WI38 (cell line): ENCODE results near the gene IL18RAP.

ENCODE experiments used
- H3K4me3 ChIP-seq: 2 replicates; pipeline ENCODE4 v1.5.1; 2011; ENCODE audit warnings: low read depth, mild to moderate bottlenecking, control low read depth, low read length
- TF ChIP-seq, protein P1 (sequence below): IDR thresholded peaks from 2 replicates; pipeline ENCODE4 v1.5.1; 2012; ENCODE audit warnings: low read depth, mild to moderate bottlenecking, control low read depth, low read length

The IL18RAP gene

GRCh38 chr2:102494570-102494969, 71.6 kb downstream of the IL18RAP start:
- TF ChIP-seq, protein P1, sequence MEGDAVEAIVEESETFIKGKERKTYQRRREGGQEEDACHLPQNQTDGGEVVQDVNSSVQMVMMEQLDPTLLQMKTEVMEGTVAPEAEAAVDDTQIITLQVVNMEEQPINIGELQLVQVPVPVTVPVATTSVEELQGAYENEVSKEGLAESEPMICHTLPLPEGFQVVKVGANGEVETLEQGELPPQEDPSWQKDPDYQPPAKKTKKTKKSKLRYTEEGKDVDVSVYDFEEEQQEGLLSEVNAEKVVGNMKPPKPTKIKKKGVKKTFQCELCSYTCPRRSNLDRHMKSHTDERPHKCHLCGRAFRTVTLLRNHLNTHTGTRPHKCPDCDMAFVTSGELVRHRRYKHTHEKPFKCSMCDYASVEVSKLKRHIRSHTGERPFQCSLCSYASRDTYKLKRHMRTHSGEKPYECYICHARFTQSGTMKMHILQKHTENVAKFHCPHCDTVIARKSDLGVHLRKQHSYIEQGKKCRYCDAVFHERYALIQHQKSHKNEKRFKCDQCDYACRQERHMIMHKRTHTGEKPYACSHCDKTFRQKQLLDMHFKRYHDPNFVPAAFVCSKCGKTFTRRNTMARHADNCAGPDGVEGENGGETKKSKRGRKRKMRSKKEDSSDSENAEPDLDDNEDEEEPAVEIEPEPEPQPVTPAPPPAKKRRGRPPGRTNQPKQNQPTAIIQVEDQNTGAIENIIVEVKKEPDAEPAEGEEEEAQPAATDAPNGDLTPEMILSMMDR = no peak
- no peak overlapping the region for H3K4me3 ChIP-seq

- TF ChIP-seq, protein P1 = no peak
- no peak overlapping the region for H3K4me3 ChIP-seq
Measured at GRCh38 chr2:102498414-102498813, 75.5 kb downstream of the IL18RAP start.

- no peak overlapping the region for H3K4me3 ChIP-seq
- TF ChIP-seq, protein P1 = no peak
Measured at GRCh38 chr2:102499558-102499957, 76.6 kb downstream of the IL18RAP start.
